Measurements from ENCODE around the gene RTEL1. TPM values are rescaled to one million over a fixed set of nuclear protein-coding genes. Genes with fewer than 3 reads are reported as not detected.

Gene RTEL1
- total RNA-seq, 1 donor from 2014 or later, result 8.2 TPM

DNA sequence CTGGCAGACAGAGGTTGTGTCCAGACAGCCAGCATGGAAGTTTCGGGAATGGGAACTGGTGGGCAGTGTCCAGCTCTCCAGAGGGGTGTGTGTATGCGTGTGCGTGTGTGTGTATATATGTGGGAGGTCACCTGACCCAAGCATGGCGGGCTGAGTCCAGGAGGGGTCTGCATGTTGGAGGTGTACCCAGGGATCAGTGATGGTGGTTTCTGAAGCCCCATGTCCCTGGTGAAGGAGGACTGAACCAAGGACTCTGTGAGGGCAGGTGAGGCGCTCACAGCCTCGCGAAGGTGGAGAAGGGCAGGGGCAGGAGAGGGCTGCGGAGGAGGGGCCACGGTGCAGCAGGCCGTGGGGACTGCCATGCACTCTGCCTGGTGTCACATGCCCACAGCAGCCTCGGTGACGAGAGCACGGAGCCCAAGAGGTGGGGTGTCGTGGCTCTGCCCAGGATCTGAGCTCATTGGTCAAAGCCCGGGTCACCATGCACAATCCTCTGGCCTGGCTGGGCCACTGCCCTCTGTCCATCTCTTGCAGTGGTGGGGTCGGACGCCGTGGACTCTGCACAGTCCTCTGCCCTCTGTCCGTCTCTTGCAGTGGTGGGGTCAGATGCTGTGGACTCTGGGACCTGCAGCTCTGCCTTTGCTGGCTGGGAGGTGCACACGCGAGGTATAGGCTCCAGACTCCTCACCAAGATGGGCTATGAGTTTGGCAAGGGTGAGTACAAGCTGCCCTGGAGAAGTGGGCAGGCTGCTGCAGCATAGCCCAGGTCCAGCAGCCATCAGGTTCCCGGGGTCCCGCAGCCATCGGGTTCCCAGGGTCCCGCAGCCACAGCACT is 76.2 kb downstream of the RTEL1 start:
- FAIRE-seq (no peak), DNase-seq (ENCODE audit: low spot score in 2 of 2) (no peak)

DNA sequence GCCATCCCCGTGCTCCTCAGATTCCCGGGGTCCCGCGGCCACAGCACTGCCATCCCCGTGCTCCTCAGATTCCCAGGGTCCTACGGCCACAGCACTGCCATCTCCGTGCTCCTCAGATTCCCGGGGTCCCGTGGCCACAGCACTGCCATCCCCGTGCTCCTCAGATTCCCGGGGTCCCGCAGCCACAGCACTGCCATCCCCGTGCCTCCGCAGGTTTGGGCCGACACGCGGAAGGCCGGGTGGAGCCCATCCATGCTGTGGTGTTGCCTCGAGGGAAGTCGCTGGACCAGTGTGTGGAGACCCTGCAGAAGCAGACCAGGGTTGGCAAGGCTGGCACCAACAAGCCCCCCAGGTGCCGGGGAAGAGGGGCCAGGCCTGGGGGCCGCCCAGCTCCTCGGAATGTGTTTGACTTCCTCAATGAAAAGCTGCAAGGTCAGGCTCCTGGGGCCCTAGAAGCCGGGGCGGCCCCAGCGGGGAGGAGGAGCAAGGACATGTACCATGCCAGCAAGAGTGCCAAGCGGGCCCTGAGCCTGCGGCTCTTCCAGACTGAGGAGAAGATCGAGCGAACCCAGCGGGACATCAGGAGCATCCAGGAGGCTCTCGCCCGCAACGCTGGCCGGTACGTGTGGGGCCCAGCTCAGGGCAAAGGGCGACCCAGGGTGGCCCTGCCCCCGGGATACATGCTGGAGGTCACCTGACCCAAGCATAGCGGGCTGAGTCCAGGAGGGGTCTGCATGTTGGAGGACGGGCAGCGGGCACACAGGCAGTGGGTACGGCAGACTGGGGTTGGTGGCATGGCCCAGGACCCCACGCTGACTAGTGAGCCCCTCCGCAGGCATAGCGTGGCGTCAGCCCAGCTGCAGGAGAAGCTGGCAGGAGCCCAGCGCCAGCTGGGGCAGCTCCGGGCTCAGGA is 77.1 kb downstream of the RTEL1 start:
- FAIRE-seq (no peak), DNase-seq (ENCODE audit: low spot score in 2 of 2) (no peak)

DNA sequence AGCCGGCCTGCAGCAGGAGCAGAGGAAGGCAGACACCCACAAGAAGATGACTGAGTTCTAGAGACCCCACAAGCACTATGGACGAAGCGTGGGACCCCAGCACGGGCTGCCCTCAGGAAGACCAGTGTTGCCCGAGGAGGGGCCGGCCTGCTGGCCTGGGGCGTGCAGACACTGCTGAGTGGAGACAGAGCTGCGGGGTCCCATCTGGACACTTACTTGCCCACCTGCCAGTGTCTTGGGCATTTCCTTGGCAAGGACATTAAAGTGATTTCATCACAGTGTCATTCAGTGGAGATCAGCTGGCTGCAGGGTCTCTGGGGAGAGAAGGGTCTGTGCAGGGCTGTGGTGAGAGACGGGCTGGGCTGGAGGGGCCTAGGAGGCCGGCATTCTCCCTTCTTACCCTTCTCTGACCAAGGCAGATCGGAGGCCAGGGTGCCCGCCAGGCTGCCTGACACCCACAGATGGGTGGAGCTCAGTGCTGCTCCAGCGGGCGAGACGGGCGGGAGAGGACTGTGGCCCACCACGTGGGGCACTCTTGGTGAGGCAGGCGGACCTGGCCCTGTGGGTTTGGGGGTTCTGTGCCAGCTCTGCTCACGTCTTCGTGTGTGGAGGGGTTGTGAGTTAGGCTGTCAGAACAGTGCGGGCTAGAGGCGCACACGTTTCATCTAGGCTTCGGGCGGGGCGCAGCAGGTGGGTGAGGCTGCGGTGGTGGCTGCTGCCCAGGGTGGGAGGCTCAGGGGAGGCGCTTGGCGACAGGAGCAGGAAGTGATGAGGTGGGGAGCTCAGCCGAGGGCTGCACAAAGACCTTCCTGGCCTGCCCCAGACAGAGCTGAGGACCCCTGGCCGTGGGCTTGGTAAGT is 78.0 kb downstream of the RTEL1 start, which contains the start of gene LIME1:
TSS of gene LIME1 (plus strand) at position 806 of the 860 bp plus-strand sequence. CDS start 886 bp downstream, outside the sequence.
- FAIRE-seq, result no peak
- no peak for DNase-seq (ENCODE audit: low spot score in 2 of 2)

DNA sequence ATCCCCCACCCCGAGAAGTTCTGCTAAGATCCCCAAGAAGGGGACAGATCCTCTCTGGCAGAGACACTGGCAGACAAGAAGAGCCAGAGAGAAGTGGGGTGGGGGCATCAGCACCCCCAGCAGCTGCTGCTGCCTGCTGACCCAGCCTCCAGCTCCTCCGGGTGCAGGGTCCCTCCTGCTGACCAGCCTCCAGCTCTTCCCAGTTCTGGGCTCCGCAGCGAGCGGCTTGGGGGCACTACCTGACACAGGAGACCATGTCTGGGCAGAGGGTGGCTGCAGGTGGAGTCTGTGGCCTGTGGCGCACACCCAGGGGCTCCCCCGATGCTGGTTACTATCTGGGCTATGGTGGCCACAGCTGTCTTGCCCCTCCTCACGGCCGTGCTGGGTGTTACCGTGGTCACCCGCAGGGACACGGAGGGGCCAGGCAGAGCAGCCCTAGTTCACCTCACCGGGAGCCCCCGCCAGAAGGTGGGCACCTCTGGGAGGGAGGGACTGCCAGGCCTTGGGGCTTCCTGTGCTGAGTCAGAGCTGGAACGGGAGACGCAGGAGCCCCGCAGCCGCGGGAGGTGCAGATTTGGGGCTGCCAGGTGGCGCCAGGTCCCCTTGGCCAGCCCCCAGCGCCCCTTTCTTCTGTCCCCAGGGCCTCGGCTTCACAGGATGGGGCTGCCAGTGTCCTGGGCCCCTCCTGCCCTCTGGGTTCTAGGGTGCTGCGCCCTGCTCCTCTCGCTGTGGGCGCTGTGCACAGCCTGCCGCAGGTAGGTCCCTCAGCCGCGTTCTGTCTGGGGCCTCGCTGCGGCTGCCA is 79.0 kb downstream of the RTEL1 start:
- FAIRE-seq (no peak), DNase-seq (ENCODE audit: low spot score in 2 of 2) (no peak)

DNA sequence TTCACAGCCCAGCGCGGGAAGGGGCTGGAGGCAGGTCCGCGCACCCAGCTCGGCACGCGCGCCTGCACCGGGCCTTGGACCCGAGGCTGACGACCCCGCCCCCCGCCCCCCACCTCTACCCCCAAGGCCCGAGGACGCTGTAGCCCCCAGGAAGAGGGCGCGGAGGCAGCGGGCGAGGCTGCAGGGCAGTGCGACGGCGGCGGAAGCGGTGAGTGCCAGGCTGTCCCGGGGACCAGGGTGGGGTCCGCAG is 79.5 kb downstream of the RTEL1 start:
- FAIRE-seq (no peak), DNase-seq (ENCODE audit: low spot score in 2 of 2) (no peak)

DNA sequence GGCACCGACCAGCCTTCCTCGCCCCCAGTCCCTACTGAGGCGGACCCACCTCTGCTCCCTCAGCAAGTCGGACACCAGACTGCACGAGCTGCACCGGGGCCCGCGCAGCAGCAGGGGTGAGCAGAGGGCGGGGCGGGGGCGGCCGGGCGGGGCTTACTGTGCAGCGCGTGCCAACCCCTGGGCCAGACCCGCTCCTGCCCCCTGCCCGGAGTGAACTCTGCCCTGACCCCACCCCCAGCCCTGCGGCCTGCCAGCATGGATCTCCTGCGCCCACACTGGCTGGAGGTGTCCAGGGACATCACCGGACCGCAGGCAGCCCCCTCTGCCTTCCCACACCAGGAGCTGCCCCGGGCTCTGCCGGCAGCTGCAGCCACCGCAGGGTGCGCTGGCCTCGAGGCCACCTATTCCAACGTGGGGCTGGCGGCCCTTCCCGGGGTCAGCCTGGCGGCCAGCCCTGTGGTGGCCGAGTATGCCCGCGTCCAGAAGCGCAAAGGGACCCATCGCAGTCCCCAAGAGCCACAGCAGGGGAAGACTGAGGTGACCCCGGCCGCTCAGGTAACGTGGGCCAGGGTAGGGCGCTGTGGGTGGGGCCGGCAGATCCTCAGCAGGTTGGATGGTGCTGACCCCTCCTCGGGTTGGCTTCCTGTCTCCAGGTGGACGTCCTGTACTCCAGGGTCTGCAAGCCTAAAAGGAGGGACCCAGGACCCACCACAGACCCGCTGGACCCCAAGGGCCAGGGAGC is 80.0 kb downstream of the RTEL1 start:
- no peak for DNase-seq (ENCODE audit: low spot score in 2 of 2)
- FAIRE-seq, result no peak

DNA sequence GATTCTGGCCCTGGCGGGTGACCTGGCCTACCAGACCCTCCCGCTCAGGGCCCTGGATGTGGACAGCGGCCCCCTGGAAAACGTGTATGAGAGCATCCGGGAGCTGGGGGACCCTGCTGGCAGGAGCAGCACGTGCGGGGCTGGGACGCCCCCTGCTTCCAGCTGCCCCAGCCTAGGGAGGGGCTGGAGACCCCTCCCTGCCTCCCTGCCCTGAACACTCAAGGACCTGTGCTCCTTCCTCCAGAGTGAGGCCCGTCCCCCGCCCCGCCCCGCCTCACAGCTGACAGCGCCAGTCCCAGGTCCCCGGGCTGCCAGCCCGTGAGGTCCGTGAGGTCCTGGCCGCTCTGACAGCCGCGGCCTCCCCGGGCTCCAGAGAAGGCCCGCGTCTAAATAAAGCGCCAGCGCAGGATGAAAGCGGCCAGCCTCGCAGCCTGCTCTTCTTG is 80.6 kb downstream of the RTEL1 start:
- no peak for FAIRE-seq
- DNase-seq (ENCODE audit: low spot score in 2 of 2), result peak in 1 of 2 donors; percentile 62

DNA sequence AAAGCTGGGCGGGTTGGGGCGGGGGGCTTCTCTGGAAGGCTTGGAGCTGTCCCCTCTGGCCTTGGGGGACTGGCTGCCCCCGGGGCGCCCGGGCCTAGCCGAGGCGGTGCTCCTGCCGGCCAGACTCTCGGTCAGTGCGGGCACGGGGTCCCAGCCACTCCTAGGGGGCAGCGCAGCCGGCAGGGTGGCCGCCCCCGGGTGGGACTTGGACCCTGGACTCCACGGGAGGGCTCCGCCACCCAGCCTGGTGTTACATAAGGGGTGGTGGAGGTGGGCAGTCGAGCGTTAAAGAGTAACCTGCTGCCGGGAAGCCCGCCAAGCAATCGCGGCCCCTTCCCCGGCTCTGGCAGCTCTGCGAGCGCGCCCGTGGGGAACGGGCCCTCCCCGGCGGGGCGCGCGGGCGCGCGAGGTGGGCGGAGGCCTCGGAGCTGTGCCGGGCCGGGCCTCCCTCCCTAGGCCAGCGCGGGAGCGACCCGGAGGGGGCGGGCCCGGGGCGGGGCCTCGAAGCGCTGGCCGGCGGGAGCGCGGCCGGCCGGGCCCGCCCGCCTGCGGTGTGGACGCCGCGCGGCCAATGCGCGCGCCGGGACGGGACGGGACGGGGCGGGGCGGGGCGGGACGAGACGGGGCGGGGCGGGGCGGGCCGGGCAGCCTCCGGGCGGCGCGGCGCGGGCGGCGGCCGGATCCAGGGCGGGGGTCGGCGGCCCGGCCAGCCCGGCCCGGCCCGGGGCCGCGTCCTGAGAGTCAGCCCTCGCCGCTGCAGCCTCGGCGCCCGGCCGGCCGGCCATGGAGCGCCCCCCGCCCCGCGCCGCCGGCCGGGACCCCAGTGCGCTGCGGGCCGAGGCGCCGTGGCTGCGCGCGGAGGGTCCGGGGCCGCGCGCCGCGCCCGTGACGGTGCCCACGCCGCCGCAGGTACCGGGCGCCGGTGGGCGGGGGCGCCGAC is 81.3 kb downstream of the RTEL1 start, which contains the start of gene SLC2A4RG:
TSS of gene SLC2A4RG (plus strand) at position 647 of the 940 bp plus-strand sequence. CDS start at position 784, 137 bp downstream.
- DNase-seq (ENCODE audit: low spot score in 2 of 2) (peak; percentile 100), FAIRE-seq (no peak)

DNA sequence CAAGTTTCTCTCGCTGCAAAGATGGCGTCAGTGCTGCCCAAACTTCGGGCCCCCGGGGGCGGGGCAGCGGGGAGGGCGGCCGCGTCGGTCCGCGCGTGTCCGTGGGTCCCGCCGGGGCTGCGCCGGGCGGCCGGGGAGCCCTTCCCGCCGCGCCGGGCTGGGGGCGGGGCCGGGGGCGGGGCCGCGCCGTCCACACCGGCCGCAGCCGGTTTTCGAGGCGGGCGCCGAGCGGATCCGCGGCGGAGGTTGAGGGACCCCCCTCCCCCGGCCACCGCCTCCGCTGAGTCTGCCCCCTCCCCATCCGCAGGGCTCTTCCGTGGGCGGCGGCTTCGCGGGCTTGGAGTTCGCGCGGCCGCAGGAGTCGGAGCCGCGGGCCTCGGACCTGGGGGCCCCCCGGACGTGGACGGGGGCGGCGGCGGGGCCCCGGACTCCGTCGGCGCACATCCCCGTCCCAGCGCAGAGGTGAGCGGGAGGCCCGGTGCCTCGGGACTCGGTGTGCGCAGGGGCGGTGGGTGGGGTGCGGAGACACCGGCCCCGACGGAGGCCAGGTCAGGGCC is 82.0 kb downstream of the RTEL1 start:
- FAIRE-seq (no peak), DNase-seq (ENCODE audit: low spot score in 2 of 2) (peak; percentile 82 to 84)

DNA sequence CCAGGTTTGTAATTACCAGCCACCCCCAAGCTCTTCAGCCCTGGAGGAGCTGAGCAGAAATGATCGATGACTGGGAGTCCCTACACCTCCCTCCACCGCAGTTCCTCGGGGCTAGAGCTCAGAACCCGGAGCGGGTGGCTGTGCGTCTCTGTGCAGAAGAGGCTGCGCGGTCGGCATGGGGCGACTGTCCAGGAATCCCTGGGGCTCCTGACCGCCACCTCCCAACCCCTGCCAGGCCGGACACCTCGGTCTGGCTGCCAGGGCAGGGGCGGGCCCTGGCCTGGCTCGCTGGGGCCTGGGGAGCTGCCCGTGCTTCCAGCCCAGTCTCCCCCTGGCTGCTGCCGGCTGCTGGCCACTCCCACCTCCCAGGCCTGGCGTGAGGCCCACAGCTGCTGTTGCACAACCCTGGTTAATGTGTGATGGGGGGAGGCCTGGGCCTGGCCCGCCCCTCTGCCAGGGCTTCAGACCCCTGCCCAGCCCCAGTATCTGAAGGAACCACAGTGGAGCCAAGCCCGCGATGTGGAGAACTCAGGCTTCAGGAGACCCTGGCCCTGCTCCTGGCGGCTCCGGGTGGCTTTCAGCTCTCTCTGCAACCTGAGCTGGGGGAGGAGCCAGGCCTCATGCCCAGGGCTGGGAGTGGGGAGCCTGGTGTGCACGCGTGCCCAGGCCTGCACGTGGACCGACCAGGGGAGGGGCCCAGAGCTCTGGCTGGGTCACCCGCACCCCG is 82.7 kb downstream of the RTEL1 start:
- DNase-seq (ENCODE audit: low spot score in 2 of 2) (peak; percentile 85 to 87), FAIRE-seq (no peak)

DNA sequence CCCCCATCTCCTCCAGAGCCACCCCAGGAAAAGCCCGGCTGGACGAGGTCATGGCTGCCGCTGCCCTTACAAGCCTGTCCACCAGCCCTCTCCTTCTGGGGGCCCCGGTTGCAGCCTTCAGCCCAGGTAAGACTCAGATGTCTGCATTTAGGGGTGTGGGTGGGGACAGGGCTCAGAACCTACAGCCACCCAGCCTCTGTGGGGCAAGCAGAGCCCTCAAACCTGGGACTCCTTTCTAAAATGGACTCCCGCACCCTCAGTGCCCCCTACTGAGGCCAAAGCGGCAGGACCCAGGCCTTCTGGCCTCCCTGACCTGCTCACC is 83.2 kb downstream of the RTEL1 start:
- FAIRE-seq (no peak), DNase-seq (ENCODE audit: low spot score in 2 of 2) (peak in 1 of 2 donors; percentile 48)

DNA sequence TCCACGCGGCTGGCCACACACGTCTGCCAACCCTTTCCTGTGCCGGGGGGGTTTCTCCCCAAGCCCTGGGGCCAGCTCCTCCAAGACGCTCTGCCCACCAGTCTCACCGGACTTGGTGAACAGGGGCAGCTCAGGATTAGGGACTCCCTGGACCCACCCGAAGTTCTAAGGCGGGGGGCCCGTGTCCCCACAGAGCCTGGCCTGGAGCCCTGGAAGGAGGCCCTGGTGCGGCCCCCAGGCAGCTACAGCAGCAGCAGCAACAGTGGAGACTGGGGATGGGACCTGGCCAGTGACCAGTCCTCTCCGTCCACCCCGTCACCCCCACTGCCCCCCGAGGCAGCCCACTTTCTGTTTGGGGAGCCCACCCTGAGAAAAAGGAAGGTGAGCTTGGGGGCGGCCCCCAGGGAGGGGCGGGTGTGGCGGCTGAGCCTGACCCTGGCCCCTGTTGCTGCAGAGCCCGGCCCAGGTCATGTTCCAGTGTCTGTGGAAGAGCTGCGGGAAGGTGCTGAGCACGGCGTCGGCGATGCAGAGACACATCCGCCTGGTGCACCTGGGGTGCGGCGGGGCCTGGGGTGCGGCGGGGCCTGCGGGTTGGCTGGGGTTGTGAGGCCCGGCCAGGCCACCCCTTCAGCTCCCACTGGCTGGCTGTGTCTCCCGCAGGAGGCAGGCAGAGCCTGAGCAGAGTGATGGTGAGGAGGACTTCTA is 83.7 kb downstream of the RTEL1 start:
- FAIRE-seq, result no peak

DNA sequence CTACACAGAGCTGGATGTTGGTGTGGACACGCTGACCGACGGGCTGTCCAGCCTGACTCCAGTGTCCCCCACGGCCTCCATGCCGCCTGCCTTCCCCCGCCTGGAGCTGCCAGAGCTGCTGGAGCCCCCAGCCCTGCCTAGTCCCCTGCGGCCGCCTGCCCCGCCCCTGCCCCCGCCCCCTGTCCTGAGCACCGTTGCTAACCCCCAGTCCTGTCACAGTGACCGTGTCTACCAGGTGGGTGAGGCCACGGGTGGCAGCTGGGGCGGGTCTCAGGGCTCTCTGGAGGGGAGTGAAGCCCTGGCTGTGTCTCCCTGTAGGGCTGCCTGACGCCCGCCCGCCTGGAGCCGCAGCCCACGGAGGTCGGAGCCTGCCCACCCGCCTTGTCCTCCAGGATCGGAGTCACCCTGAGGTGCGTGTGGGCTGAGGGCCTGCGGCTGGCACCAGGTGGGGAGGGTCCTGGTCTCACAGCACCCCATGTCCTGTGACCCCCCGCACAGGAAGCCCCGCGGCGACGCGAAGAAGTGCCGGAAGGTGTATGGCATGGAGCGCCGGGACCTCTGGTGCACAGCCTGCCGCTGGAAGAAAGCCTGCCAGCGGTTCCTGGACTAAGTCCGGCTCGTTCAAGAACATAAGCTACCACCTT is 84.4 kb downstream of the RTEL1 start:
- no peak for DNase-seq (ENCODE audit: low spot score in 2 of 2)

More for the DNA sequence above, 83.7 kb downstream of the RTEL1 start:
- peak in 1 of 2 donors; percentile 19 for DNase-seq (ENCODE audit: low spot score in 2 of 2)

DNA sequence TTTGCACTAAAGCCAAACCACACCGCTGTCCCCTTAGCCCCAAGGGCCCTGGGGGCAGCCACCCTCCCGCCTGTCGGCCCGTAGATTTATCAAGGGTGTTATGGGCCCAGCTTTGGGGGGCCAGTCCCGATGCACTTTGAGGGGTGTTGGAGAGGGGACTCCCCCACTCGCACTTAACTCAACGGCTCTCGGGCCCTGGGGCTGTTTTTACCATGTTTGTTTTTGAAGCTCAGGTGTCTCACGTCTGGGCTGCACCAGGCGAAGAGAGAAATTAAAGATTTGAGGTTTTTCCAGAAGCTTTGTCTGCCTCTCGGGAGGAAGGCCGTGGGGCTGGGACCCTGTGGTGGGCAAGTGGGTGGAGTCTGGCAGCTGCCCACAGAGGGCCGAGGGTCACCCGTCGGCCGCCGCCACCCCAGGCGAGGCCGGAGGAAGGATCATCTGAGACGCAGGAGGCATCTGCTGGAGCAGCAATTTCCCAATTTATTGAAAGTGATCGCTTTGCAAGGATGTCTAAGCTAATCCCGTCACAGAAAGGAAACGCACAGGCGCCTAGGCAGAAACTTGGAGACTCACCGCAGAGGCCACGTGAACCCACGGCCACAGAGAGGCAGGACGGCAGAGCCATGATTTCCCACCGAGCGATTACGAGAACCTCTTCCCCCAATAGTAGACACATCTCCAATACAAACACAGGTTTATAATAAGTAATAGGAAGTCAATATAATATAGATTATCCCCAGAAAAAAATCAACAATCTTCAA is 85.3 kb downstream of the RTEL1 start:
- no peak for DNase-seq (ENCODE audit: low spot score in 2 of 2)

More for the DNA sequence above, 84.4 kb downstream of the RTEL1 start:
- FAIRE-seq, result no peak

DNA sequence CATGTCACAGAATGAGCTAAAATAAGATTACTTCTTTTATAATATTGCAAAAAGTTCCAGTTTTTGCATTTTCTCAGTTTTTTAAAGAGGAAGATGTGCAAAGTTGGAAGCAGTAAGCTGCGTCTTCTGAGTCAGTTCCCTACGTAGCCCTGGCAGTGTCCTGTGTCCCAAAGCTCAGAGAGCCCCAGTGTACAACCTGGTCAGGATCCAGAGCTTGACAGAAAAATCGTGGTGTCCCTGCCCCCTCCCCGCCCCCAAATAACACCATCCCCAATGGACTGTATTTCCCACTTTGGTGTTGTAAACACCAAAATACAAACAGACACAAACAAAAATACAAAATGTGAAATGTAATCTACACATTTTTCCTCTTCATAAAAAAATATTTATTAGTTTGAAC is 86.0 kb downstream of the RTEL1 start:
- FAIRE-seq (no peak), DNase-seq (ENCODE audit: low spot score in 2 of 2) (no peak)

More for the DNA sequence above, 85.3 kb downstream of the RTEL1 start:
- FAIRE-seq, result no peak
